SKM-1 treated with dmso at 0.1 percent for 144 hours (cell line): Measurements from ENCODE around the gene TCFL5.
A peak's percentile ranks its signal among the peaks of the same experiment; 100 is the strongest.

Experiments used
- DNase-seq: peaks from one replicate; lab custom pipeline; 2025; ENCODE audit not compliant: unreplicated experiment; lab: John Stamatoyannopoulos, UW

Gene TCFL5

GRCh38 chr20:62896526-62896925 is 34.9 kb upstream of the TCFL5 start:
- DNase-seq = no peak

GRCh38 chr20:62895539-62895938 is 33.9 kb upstream of the TCFL5 start:
- DNase-seq = no peak

- DNase-seq = no peak
Observed at GRCh38 chr20:62894261-62894660, 32.6 kb upstream of the TCFL5 start.

- no peak for DNase-seq
Observed at GRCh38 chr20:62893700-62894099, 32.1 kb upstream of the TCFL5 start.

DNA sequence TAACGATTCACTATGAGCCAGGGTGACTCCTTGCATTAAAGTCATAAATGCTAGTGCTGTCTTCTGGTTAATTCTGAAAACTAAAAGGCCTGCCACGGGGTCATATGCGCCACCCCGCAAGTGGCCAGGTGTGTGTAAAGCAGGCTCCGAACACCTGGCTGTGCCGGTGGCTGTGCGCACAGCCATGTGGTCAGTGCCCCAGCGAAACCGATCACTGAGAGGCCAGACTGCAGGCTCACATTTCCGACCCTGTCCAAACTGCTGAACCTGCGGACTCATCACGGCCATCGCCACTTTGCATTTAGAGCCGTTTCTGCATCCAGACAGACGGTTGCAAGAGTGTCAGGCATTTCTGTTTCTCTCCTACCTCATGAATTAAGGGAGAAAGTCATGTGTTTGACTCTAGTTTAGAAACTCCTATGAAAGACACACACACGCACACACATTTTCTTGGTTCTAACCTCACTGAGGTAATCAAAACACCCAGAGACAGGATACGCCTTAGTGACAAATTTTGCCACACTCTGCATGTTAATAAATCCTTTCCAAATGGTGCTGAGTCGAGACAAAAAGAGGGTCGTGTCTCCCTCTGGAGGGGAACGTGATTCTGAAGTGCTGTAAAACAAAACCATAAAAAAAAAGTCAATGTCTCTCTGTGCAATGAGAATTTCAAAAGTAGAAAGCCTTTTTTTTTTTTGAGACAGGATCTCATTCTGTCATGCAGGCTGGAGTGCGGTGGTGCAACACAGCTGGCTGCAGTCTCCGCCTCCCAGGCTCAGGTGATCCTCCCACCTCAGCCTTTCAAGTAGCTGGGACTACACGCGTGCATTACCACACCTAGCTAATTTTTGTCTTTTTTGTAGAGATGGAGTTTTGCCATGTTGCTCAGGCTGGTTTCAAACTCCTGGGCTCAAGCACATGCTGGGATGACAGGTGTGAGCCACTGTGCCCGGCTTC is 31.0 kb upstream of the TCFL5 start:
- no peak for DNase-seq

DNA sequence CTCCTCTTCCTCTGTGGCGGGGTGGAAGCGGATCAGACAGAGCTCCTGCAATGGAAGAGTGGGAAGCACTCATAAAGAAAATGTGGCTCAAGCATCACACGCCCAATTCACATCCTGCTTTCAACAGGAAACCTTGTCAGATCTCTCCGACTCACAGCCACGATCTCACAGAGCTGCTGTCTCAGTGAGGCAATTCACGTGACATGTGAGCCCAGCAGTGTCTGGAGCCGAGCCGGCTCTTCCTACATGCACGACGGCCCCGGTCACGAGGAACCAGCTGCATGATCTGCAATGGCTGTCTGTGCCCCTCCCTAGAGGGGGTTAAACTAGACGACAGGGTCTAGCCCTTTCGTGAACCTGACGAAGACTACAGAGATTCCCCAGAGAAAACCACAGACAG is 29.5 kb upstream of the TCFL5 start:
- no peak for DNase-seq

DNA sequence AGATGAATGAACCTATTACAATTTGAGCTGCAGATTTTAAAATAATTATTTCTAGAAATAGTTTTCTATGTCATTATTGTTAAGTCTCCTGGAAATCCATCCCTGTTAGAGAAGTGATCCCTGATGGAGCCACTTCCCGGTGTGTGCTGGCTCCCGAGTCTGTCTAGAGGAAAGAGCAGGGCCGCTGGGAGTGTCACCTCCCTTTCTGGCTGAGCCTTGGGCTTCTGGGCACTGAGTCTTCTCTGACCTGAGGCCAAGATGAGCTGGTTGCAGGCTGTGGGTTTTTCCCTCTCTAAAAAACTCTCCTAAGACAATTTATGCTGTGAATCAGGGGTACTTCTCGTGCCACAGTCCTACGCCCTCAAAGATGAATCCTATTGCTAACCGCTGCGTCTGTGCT is 28.8 kb upstream of the TCFL5 start:
- DNase-seq = no peak

GRCh38 chr20:62889871-62890270 is 28.2 kb upstream of the TCFL5 start:
- DNase-seq = no peak

DNA sequence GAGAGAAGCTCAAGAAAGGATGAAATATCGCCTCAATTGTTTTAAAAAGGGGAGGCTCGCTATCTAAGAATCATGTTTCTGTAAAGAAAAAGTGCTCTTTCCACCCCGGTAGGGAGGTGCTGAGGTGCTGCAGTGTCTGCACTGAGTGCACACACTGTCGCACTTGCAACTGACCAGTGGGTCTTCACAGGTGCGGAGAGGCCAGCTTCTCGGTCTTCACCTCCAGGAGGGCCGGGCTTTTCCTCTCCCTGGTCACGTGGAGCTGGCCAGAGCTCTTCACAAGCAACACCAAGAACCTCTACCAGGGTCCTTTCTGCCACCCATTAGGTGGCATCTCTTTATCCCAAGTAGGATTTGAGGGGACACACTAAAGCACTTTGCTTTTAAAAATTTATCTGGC is 27.8 kb upstream of the TCFL5 start:
- no peak for DNase-seq

- DNase-seq = no peak
Observed at GRCh38 chr20:62888910-62889309, 27.3 kb upstream of the TCFL5 start.

- DNase-seq = no peak
Observed at GRCh38 chr20:62888406-62888805, 26.8 kb upstream of the TCFL5 start.

DNA sequence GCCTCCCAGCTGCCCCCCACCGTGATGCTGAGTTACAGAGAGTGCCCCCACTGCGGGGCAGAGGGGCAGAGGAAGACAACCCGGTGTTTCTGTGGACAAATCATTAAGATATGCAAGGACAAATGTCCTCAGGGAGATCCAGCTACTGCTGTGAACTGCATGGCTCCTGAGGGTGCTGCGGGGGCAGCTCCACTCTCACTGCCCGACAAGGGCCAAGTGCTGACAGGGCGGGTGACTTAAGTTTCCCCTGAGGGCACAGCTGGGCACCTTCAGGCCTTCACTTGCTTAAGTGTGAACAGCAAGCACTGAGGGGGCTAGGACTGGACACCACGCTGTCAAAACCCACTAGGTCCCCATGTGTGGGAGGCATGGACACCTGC is 26.2 kb upstream of the TCFL5 start:
- no peak for DNase-seq

GRCh38 chr20:62887152-62887859 is 25.7 kb upstream of the TCFL5 start:
- peak; percentile 69 for DNase-seq

GRCh38 chr20:62886709-62887058 is 25.1 kb upstream of the TCFL5 start:
- no peak for DNase-seq

- no peak for DNase-seq
Observed at GRCh38 chr20:62885896-62886708, 24.5 kb upstream of the TCFL5 start.

DNA sequence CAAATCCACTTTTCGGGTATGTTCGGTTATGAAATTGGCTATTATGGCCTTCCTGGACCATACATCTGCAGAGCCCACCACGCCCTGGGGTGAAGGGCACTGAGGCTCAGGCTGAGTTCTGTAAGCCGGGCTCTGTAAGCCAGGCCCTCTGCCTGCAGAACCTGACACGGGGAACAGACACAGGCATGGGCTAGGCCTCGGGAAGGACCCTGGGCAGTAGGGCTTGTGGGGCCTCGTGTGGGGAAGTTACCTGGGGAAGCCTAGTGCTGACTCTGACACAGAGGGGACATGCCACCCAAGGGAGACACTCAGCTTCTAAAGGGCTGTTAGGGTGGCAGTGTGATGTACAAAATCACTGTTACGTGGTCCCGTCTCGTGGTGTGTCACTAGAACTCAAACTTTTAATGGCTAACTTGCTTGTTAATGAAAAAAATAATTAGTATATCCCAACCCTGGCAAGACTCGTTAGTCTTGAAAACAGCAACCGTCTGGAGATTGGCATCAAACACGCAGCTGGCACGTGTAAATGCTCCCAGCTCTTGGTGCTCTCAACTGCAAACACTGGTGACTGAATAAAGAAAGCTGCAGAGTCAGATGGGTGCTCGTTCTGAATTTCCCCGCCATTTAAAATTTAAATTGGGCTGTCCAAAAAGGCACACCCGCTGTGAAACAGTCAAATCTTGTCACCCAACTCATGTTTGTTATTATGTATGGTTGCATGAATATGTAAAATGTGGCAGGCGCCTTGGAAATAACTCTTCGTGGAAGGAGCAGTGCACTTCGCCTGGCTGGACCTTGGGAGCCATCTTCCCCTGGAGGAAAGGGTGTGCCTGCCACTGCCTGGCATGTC is 23.6 kb upstream of the TCFL5 start:
- no peak for DNase-seq

- DNase-seq = no peak
Observed at GRCh38 chr20:62884556-62884955, 22.9 kb upstream of the TCFL5 start.

- DNase-seq = no peak
Observed at GRCh38 chr20:62882426-62882825, 20.8 kb upstream of the TCFL5 start.

GRCh38 chr20:62881662-62882395 is 20.2 kb upstream of the TCFL5 start:
- DNase-seq = no peak
